ENCODE data around the gene MKNK1.

The MKNK1 gene

DNA sequence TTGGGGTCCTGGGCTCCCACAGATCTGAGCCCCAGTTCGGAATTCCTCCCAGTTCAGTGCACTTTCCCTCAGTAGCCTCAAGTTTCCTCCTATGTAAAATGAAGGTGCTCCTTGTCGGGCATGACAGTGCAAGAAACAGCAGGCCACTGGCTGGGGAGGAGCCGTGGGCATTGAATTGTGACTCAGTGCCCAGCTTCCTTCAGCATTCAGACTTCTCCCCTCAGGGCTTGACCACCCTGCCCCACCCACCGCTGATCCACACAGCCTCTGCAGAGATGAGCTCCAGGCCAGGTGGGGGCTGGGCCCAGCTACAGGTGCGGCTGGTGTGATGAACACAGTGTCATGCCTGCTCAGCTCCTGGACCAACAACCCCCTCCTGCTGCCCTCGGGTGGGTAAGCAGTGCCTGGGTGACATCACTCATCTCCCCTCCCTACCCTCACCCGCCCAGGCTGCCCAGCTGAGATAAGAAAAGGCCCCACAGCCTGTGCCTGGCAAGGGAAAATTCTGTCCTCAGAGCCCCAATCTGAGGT is 7.7 kb upstream of the MKNK1 start:
- H3K36me3 ChIP-seq (ENCODE audit: insufficient read depth, low read length): no peaks in the 10 kb centered on the region
- no peak overlapping the region for H3K27ac ChIP-seq
- no peak for TF ChIP-seq POLR2AphosphoS5 (IDR thresholded peaks at IDR 0.05; ENCODE audit: borderline replicate concordance, low read depth, low read length)
- no peak for TF ChIP-seq FOXP2 (optimal IDR thresholded peaks at IDR 0.05; ENCODE audit: control extremely low read depth, extremely low read length, insufficient read depth)
- TF ChIP-seq EZH2 (IDR thresholded peaks at IDR 0.05): no peak
- H3K4me3 ChIP-seq: no peak overlapping the region
- no peak overlapping the region for H3K9ac ChIP-seq (ENCODE audit: insufficient read length)
- no peaks in the 10 kb centered on the region for H3K9me3 ChIP-seq (ENCODE audit: low read depth, low read length)
- DNase-seq (ENCODE audit: low read depth, low spot score): no peak

DNA sequence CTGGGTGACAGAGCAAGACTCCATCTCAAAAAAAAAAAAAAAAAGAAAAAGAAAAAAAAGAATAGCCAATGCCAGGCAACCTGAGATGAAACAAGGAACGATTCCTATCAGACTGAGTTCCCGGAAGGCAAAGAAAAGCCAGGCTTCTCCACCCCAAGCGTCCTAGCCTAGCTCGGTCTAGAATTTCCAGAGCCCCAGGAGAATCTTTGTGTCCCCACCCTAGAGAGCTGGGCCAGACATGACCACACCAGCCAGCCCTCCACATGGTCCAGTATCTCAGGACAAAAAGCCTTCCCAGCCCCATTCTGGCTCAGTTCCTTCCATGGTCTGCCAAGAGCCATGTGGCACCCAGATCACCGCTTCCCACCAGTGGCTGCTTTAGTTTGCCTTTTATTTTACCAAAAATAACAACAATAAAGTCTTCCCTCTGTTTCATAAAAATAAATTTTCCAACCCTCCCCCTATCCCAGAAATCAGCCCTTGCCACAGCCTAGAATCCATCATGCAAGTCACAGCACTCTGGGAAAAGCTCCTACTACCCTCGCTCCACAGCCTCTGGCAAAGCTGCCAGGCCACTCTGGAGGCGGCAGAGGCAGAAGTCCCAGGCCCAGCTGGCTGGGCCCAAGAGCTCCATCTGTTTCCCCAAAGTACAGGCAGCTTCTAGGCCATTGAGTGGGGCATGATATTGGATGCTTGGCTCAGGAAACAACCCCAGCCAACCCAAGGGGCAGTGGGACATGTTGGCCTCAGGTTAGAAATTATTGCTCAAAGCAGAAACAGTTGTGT is 3.5 kb upstream of the MKNK1 start:
- Histone ChIP-seq H3K9ac (ENCODE audit: insufficient read length) (no peak overlapping the region), H3K9me3 (ENCODE audit: low read depth, low read length) (no peaks in the 10 kb centered on the region), H3K4me3 (no peak overlapping the region), H3K36me3 (ENCODE audit: insufficient read depth, low read length) (no peaks in the 10 kb centered on the region), H3K27ac (no peak overlapping the region)
- TF ChIP-seq FOXP2 (optimal IDR thresholded peaks at IDR 0.05; ENCODE audit: control extremely low read depth, extremely low read length, insufficient read depth) (no peak), EZH2 (IDR thresholded peaks at IDR 0.05) (no peak), POLR2AphosphoS5 (IDR thresholded peaks at IDR 0.05; ENCODE audit: borderline replicate concordance, low read depth, low read length) (no peak)
- no peak for DNase-seq (ENCODE audit: low read depth, low spot score)

DNA sequence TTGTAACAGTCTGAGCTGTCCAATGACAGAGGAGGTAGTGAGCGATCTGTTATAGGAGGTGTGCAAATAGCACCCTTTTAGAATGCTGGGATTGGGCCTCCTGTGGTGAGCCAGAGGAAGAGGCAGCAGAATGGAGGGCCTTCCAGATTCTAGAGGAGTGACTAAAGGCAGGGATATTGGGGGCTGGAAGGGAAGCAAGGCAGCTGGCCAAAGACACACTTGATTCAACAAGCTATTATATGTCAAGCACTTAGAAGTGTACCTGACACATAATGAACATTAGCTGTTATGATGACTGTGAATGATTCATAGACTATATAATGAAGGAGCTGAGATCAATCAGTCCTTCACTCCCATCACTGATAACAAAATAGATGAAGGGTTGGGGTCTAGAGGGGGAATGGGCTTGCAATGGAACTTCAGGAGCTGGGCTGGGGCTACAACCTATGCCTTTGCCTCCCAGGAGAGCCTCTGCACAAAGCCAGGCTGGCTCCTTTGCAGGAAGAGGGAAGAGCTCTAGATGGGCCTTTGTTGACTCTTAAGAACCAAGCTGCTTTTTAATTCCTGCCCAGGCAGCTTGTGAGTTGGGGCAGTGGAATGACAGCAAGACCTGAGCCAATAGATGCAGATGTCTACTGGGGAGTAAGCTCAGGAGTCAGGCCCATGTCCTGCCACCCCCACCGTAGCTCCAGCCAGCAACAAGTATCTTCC is 2.3 kb upstream of the MKNK1 start:
- H3K9ac ChIP-seq (ENCODE audit: insufficient read length): no peak overlapping the region
- TF ChIP-seq FOXP2 (optimal IDR thresholded peaks at IDR 0.05; ENCODE audit: control extremely low read depth, extremely low read length, insufficient read depth): no peak
- TF ChIP-seq EZH2 (IDR thresholded peaks at IDR 0.05): no peak
- TF ChIP-seq POLR2AphosphoS5 (IDR thresholded peaks at IDR 0.05; ENCODE audit: borderline replicate concordance, low read depth, low read length): no peak
- DNase-seq (ENCODE audit: low read depth, low spot score): no peak
- H3K27ac ChIP-seq: no peak overlapping the region
- H3K4me3 ChIP-seq: no peak overlapping the region
- no peaks in the 10 kb centered on the region for H3K36me3 ChIP-seq (ENCODE audit: insufficient read depth, low read length)
- H3K9me3 ChIP-seq (ENCODE audit: low read depth, low read length): no peaks in the 10 kb centered on the region

DNA sequence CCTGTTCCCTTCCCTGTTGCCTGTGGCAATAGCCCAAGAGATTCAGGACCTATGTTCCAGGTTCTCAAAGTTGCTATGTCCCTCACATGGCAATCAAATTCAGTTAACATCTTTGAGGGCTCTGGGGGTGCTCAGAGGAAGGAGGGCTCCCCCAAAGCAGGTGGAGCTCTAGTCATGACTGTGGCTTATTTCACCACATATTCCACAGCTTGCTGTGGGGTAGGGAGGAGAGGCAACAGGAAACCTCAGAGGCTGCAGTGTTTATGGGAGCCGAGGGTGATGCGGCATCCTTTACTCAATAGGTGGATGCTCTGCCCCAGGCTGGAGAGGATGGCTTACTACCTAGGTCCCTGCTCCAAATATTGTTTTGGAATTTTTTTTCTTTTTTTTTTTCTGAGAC is 1.2 kb upstream of the MKNK1 start:
- TF ChIP-seq FOXP2 (optimal IDR thresholded peaks at IDR 0.05; ENCODE audit: control extremely low read depth, extremely low read length, insufficient read depth) (no peak), POLR2AphosphoS5 (IDR thresholded peaks at IDR 0.05; ENCODE audit: borderline replicate concordance, low read depth, low read length) (no peak), EZH2 (IDR thresholded peaks at IDR 0.05) (no peak)
- no peak overlapping the region for H3K27ac ChIP-seq
- no peak overlapping the region for H3K9ac ChIP-seq (ENCODE audit: insufficient read length)
- no peak overlapping the region for H3K4me3 ChIP-seq
- no peak for DNase-seq (ENCODE audit: low read depth, low spot score)
- no peaks in the 10 kb centered on the region for H3K36me3 ChIP-seq (ENCODE audit: insufficient read depth, low read length)
- no peaks in the 10 kb centered on the region for H3K9me3 ChIP-seq (ENCODE audit: low read depth, low read length)

DNA sequence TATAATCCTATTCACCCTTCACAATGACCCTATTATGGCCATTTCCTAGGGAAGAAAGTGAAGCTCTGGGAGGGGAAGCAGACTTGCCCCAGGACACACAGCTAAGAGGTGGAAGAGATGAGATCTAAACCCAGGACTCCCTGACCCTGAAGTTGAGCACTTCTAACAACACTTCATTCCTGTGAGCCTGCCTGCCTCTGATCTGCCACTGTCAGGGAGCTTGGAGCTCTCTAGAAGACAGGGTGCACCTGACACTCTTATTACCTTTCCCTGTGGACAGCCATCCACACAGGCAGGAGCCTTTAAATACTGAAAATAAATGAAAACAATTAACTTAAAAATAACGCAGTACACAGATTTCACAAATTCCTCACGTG is 599 bp downstream of the MKNK1 start:
- Histone ChIP-seq H3K9me3 (ENCODE audit: low read depth, low read length) (no peaks in the 10 kb centered on the region), H3K9ac (ENCODE audit: insufficient read length) (peak overlapping the region; percentile 77), H3K27ac (no peak overlapping the region), H3K36me3 (ENCODE audit: insufficient read depth, low read length) (no peaks in the 10 kb centered on the region), H3K4me3 (peak overlapping the region; percentile 89)
- TF ChIP-seq EZH2 (IDR thresholded peaks at IDR 0.05) (no peak), FOXP2 (optimal IDR thresholded peaks at IDR 0.05; ENCODE audit: control extremely low read depth, extremely low read length, insufficient read depth) (no peak), POLR2AphosphoS5 (IDR thresholded peaks at IDR 0.05; ENCODE audit: borderline replicate concordance, low read depth, low read length) (no peak)
- DNase-seq (ENCODE audit: low read depth, low spot score): no peak

DNA sequence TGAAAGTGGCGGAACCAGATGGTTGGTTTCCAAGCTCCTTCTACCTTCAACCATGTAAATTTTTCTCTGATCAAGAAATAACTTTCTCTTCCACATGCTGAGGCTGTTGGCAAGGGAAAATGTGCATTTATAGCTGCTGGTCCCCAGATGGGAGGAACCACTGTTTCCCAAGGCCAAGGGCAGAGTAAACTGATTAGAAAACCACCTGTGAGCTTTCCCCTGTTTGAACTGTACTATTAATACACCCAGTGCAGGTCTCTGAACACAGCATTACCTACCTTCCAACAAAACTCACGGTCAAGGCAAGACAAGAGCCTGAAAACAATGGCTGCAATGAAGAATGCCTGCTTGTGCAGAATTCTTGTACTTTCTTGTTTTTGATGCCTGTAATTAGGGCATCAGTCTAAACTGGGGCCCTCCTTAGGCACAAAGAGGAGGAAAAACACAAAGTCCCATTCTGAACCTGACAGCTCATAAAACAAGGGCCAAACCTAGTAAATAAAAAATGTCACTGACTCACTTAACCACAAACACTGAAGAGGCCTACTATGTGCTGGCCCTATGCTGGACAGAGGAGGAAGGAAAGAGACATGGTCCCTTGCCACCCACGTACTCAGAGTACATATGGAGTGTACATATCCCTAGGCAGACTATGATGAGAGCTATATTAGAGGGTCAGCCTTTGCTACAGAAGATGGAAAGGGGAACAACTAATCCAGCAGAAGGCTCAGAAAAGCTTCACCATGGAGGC is 2.6 kb downstream of the MKNK1 start:
- Histone ChIP-seq H3K27ac (no peak overlapping the region), H3K9ac (ENCODE audit: insufficient read length) (no peak overlapping the region), H3K4me3 (no peak overlapping the region), H3K9me3 (ENCODE audit: low read depth, low read length) (no peaks in the 10 kb centered on the region), H3K36me3 (ENCODE audit: insufficient read depth, low read length) (no peaks in the 10 kb centered on the region)
- no peak for TF ChIP-seq POLR2AphosphoS5 (IDR thresholded peaks at IDR 0.05; ENCODE audit: borderline replicate concordance, low read depth, low read length)
- TF ChIP-seq FOXP2 (optimal IDR thresholded peaks at IDR 0.05; ENCODE audit: control extremely low read depth, extremely low read length, insufficient read depth): no peak
- TF ChIP-seq EZH2 (IDR thresholded peaks at IDR 0.05): no peak
- DNase-seq (ENCODE audit: low read depth, low spot score): no peak

DNA sequence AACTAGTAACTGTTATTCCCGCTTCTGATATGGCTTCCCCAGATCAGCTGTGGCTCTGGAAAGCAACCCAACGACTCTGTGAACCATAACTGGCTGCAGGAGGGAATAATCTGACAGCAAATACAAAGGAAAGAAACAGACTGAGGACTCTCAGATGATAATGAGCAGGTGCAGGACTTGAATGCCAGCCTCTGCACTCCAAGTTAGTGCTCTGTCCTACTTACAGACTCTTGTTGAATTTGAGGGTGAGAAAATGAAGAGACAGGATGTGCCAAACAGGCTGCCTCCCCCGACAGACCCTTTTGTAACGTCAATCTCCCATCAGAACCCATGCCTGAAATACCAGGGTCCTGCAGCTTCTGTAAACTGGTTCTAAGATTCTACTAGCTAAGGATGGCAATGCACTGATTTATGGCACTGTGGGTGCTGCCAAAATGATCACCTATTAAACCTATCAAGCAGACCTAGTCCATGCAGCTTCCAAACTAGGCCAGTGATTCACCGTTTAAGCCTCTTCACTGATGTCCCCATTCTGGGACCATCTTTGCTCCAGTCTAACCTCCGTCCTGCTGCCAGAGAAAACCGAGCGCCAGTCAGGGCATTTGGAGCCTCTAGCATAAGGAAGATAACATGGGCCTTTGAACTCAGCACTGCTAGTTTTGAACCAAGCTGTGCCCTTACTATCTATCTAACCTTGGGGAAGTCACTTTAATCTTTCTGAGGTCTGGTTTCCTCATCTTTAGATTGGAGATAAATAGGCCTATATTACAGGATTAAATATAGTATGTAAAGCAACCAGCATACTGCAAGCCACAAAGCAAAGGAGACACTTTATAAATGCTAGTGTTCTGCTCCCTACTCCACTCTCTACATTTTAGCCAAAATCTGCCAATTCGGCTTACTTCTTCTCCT is 4.8 kb downstream of the MKNK1 start:
- Histone ChIP-seq H3K9me3 (ENCODE audit: low read depth, low read length) (no peaks in the 10 kb centered on the region), H3K27ac (no peak overlapping the region), H3K9ac (ENCODE audit: insufficient read length) (no peak overlapping the region), H3K4me3 (no peak overlapping the region), H3K36me3 (ENCODE audit: insufficient read depth, low read length) (no peaks in the 10 kb centered on the region)
- no peak for DNase-seq (ENCODE audit: low read depth, low spot score)
- TF ChIP-seq POLR2AphosphoS5 (IDR thresholded peaks at IDR 0.05; ENCODE audit: borderline replicate concordance, low read depth, low read length): no peak
- TF ChIP-seq FOXP2 (optimal IDR thresholded peaks at IDR 0.05; ENCODE audit: control extremely low read depth, extremely low read length, insufficient read depth): no peak
- no peak for TF ChIP-seq EZH2 (IDR thresholded peaks at IDR 0.05)
